ENCODE data around the gene CDH23.

Gene CDH23

DNA sequence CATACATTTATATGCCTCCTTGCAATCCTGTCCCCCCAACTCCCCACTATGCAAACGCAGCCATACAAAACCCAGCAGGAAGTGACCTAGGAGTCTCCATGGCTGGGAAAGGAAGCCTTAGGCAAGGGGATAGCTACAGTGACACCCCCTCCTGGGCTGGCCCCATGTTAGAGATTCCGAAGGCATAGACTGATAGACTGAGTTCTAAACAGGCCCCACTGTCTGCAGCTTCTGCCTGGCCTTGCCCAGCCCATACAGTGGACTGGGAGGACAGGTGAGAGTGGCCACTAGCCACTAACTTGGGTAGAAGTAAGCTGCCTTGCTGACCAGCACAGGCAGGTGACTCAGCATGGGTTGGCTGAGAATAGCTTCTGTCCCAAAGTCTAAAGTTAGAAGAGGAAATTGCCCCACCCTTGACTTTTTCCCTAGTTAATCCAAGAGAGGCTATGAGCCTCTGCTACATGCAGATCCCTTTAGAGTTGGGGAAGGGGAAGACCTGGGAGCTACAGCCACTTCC is 216.6 kb downstream of the CDH23 start:
- Histone ChIP-seq H3K27me3 (ENCODE audit: insufficient read depth, low read depth) (peaks cover 71% of the 10 kb centered on the region), H3K27ac (no peak overlapping the region), H3K4me2 (no peak overlapping the region), H4K20me1 (ENCODE audit: insufficient read depth) (no peaks in the 10 kb centered on the region), H2AFZ (ENCODE audit: low read depth) (no peak overlapping the region), H3K36me3 (ENCODE audit: insufficient read depth) (no peaks in the 10 kb centered on the region), H3K9ac (no peak overlapping the region), H3K4me1 (ENCODE audit: low read depth, poor library complexity, severe bottlenecking) (no peaks in the 10 kb centered on the region), H3K79me2 (ENCODE audit: insufficient read depth, low read depth) (no peaks in the 10 kb centered on the region), H3K4me3 (IDR thresholded peaks at IDR 0.05; ENCODE audit: insufficient read depth, low read depth, low read length) (no peak overlapping the region)
- TF ChIP-seq, protein P1, sequence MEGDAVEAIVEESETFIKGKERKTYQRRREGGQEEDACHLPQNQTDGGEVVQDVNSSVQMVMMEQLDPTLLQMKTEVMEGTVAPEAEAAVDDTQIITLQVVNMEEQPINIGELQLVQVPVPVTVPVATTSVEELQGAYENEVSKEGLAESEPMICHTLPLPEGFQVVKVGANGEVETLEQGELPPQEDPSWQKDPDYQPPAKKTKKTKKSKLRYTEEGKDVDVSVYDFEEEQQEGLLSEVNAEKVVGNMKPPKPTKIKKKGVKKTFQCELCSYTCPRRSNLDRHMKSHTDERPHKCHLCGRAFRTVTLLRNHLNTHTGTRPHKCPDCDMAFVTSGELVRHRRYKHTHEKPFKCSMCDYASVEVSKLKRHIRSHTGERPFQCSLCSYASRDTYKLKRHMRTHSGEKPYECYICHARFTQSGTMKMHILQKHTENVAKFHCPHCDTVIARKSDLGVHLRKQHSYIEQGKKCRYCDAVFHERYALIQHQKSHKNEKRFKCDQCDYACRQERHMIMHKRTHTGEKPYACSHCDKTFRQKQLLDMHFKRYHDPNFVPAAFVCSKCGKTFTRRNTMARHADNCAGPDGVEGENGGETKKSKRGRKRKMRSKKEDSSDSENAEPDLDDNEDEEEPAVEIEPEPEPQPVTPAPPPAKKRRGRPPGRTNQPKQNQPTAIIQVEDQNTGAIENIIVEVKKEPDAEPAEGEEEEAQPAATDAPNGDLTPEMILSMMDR (conservative IDR thresholded peaks at IDR 0.05; ENCODE audit: low read depth, low read length), result no peak

DNA sequence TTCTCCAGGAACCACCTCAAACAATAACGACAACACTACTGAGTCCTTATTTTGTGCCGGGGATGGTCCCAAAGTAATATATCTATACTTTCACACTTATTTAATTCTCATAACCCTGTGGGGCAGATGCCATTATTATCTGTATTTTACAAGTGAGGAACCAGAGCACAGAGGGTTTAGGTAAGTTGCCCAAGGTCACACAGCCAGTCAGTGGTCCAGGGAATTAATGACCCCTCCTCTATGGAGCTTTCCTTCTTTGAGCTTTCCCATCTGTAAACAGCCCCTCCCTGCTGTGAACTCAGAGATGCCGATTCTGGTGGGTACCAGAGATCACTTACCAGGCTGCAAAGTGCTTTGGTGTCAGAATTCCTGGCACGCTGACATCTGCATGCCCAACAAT is 217.2 kb downstream of the CDH23 start:
- TF ChIP-seq, protein P1 (conservative IDR thresholded peaks at IDR 0.05; ENCODE audit: low read depth, low read length), result no peak
- Histone ChIP-seq H3K36me3 (ENCODE audit: insufficient read depth) (no peaks in the 10 kb centered on the region), H3K27ac (no peak overlapping the region)

DNA sequence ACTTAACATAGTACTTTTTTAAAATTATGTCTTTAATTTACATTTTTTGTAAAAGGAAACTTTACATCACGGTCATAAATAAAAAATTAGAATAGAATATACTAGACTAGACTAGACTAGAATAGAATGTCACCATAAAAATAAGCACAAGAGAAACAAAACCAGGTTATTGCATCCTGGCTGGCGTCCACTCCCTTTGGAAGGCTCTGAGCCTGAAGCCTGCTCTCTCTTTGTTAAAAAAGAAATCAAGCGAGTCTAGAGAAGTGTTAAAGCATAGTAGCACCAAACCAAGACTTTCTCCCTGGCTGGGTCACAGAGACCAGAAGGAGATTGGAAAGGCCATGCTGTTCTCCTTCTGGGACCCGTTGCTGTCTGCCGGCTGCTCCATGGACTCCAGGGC is 218.2 kb downstream of the CDH23 start:
- Histone ChIP-seq H2AFZ (ENCODE audit: low read depth) (no peak overlapping the region), H3K4me3 (IDR thresholded peaks at IDR 0.05; ENCODE audit: insufficient read depth, low read depth, low read length) (no peak overlapping the region), H3K27ac (no peak overlapping the region), H3K4me1 (ENCODE audit: low read depth, poor library complexity, severe bottlenecking) (no peaks in the 10 kb centered on the region), H3K9ac (no peak overlapping the region), H3K27me3 (ENCODE audit: insufficient read depth, low read depth) (peaks cover 82% of the 10 kb centered on the region), H3K79me2 (ENCODE audit: insufficient read depth, low read depth) (no peaks in the 10 kb centered on the region), H3K4me2 (no peak overlapping the region), H4K20me1 (ENCODE audit: insufficient read depth) (no peaks in the 10 kb centered on the region), H3K36me3 (ENCODE audit: insufficient read depth) (no peaks in the 10 kb centered on the region)
- TF ChIP-seq, protein P1 (conservative IDR thresholded peaks at IDR 0.05; ENCODE audit: low read depth, low read length), result no peak

More for the DNA sequence above, 217.2 kb downstream of the CDH23 start:
- Histone ChIP-seq H3K4me2 (no peak overlapping the region), H3K4me1 (ENCODE audit: low read depth, poor library complexity, severe bottlenecking) (no peaks in the 10 kb centered on the region), H4K20me1 (ENCODE audit: insufficient read depth) (no peaks in the 10 kb centered on the region), H2AFZ (ENCODE audit: low read depth) (no peak overlapping the region), H3K27me3 (ENCODE audit: insufficient read depth, low read depth) (peaks cover 77% of the 10 kb centered on the region), H3K4me3 (IDR thresholded peaks at IDR 0.05; ENCODE audit: insufficient read depth, low read depth, low read length) (no peak overlapping the region), H3K9ac (no peak overlapping the region), H3K79me2 (ENCODE audit: insufficient read depth, low read depth) (no peaks in the 10 kb centered on the region)

DNA sequence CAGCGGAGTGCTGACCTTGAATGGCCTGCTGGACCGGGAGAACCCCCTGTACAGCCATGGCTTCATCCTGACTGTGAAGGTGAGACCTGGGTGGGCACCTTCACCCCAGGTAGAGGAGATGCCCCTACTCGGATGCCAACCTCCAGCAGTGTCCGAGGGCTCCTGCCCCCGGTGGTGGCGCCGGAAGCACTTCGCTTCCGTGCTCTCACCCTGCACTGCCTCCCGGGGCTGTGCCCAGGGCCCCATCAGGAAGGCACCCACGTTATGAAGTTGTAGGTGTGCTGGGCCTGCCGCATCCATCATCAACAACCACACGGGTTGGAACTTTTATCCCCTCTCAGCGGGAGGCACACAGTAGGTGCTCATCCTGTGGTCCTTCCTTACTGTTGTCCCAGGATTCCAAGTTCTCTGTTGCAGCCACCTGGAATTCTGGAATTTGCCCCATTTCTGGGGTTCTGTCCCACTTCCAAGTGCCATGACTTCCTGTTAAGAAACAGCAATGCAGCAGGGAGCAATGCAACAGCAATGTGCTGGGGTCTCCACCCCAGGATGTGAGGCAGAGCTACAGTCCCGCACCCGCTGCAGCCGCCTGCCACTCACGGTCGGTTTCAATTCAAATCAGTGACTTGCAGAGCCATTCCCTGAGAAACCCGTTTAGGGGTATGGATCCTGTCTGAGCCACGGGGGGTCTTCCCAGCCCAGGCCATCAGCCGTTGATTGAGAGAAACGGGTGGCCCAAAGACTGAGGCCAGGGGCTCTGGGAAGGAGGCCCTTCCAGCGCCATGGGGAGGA is 219.0 kb downstream of the CDH23 start:
- Histone ChIP-seq H3K79me2 (ENCODE audit: insufficient read depth, low read depth) (no peaks in the 10 kb centered on the region), H4K20me1 (ENCODE audit: insufficient read depth) (no peaks in the 10 kb centered on the region), H3K9ac (no peak overlapping the region), H3K4me2 (no peak overlapping the region), H3K27me3 (ENCODE audit: insufficient read depth, low read depth) (peaks cover 84% of the 10 kb centered on the region), H3K4me1 (ENCODE audit: low read depth, poor library complexity, severe bottlenecking) (no peaks in the 10 kb centered on the region), H3K4me3 (IDR thresholded peaks at IDR 0.05; ENCODE audit: insufficient read depth, low read depth, low read length) (no peak overlapping the region), H3K27ac (no peak overlapping the region), H3K36me3 (ENCODE audit: insufficient read depth) (no peaks in the 10 kb centered on the region), H2AFZ (ENCODE audit: low read depth) (no peak overlapping the region)
- TF ChIP-seq, protein P1 (conservative IDR thresholded peaks at IDR 0.05; ENCODE audit: low read depth, low read length), result no peak
